ENCODE data around the gene GMPR. TPM values are rescaled to one million over a fixed set of nuclear protein-coding genes. Genes with fewer than 3 reads are reported as not detected.
A peak's percentile ranks its signal among the peaks of the same experiment; 100 is the strongest.

The GMPR gene
- total and polyA plus RNA-seq, 9 donors: 27.0 to 66.6 (median 51.6) TPM

DNA sequence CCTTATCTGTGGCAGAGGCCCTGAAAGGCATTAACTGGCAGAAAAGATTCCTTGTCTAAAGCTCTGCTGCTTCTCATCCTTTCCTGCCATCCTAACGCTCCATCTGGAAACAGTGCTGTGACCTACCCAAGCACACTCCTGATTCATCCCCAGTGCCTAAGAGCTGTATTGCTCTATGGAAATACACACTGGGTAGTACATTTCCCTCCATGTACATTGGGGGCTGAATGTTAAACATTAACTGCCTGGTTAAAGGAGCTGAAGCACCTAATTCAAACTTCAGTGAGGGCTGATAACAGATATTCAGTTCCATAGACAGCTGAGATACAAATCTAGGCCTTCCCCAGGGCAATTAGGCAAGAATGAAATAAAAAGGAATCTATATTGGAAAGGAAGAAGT is 36.7 kb upstream of the GMPR start:
- no peak for DNase-seq
- Histone ChIP-seq H3K27me3 (ENCODE audit: control insufficient read depth, insufficient read depth, low read length) (peaks cover 2% of the 10 kb centered on the region), H3K4me1 (ENCODE audit: control insufficient read depth, insufficient read depth, low read length) (peaks cover 29% of the 10 kb centered on the region), H3K36me3 (ENCODE audit: control insufficient read depth, insufficient read depth, low read length) (no peaks in the 10 kb centered on the region), H3K9me3 (replicated peaks; ENCODE audit: control insufficient read depth, low read depth, low read length) (no peaks in the 10 kb centered on the region), H3K27ac (ENCODE audit: low read length) (no peak overlapping the region), H3K4me3 (ENCODE audit: low read length) (no peak overlapping the region)
- no CpG with 5 or more reads among the region's 1 CpG for WGBS (ENCODE audit: insufficient coverage)

DNA sequence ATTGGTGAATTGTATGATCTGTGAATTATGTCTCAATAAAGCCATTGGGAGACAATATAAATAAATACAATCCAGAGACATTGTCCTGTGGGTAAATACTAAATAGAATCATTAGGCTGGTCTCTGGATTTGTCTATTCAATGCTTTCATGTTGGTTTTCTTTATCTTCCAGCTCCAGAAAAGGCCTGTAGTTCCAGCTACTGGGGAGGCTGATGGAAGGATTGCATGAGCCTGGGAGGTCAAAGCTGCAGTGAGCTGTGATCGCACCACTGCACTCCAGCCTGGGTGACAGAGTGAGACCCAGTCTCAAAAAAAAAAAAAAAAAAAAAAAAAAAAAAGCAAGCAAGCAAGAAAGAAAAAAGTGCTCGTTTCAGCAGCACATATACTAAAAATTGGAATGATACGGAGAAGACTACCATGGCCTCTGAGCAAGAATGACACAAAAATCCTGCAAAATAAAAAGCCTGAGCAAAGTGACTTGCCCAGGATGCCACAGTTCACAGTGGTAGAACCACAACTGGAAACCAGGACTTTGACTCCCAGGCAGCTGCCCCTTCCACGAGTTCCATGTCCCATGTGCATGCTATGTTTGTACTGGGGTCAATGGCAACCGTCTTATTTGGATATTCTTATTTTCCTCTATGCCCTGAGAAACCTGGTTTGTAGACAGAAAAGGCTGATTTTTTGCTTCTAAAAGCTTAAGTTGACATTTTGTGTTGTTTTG is 33.6 kb upstream of the GMPR start:
- H3K4me1 ChIP-seq (ENCODE audit: control insufficient read depth, insufficient read depth, low read length): peaks cover 26% of the 10 kb centered on the region
- peaks cover 2% of the 10 kb centered on the region for H3K27me3 ChIP-seq (ENCODE audit: control insufficient read depth, insufficient read depth, low read length)
- H3K9me3 ChIP-seq (replicated peaks; ENCODE audit: control insufficient read depth, low read depth, low read length): no peaks in the 10 kb centered on the region
- 54% methylated on average over 3 of the region's 5 CpGs for WGBS (ENCODE audit: insufficient coverage)
- no peaks in the 10 kb centered on the region for H3K36me3 ChIP-seq (ENCODE audit: control insufficient read depth, insufficient read depth, low read length)
- H3K4me3 ChIP-seq (ENCODE audit: low read length): no peak overlapping the region
- no peak for DNase-seq
- peak overlapping the region; percentile 68 for H3K27ac ChIP-seq (ENCODE audit: low read length)

DNA sequence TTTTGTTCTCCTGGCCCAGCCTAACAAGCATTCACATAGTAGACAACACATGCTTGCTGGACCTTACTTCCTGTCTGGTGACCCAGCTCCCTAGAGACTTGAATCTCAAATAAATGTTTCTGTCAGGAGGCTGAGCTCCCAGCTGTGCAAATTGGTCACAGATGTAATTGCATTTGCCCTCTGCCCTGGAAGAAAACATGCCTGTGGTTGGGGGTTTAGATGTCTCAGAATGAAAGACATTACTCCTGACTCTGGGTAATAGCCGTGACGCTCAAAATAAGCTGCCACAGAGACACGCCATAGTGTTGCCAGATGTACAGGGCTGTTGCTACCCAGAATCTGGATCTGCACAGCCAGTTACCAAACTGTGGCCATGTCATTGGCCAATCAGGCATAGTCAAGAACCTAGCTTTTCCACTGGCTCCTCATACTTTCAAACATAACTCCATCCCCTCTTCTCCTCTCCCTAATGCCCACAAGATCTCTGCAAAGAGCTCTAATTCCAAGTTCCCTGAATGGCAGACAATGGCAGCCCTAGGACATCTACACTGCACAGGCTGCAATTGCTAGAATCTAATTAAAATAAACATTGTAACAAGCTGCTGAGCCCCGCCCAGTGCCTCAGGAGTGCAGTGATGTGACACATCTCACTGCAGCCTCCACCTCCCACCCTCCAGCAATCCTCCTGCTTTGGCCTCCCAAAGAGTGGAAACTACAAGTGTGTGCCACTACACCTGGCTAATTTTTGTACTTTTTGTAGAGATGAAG is 32.8 kb upstream of the GMPR start:
- Histone ChIP-seq H3K36me3 (ENCODE audit: control insufficient read depth, insufficient read depth, low read length) (no peaks in the 10 kb centered on the region), H3K27me3 (ENCODE audit: control insufficient read depth, insufficient read depth, low read length) (no peaks in the 10 kb centered on the region), H3K4me1 (ENCODE audit: control insufficient read depth, insufficient read depth, low read length) (peaks cover 19% of the 10 kb centered on the region), H3K4me3 (ENCODE audit: low read length) (no peak overlapping the region), H3K9me3 (replicated peaks; ENCODE audit: control insufficient read depth, low read depth, low read length) (no peaks in the 10 kb centered on the region), H3K27ac (ENCODE audit: low read length) (peak overlapping the region; percentile 68)
- peak; percentile 88 for DNase-seq
- 56% methylated on average over 3 of the region's 4 CpGs for WGBS (ENCODE audit: insufficient coverage)

DNA sequence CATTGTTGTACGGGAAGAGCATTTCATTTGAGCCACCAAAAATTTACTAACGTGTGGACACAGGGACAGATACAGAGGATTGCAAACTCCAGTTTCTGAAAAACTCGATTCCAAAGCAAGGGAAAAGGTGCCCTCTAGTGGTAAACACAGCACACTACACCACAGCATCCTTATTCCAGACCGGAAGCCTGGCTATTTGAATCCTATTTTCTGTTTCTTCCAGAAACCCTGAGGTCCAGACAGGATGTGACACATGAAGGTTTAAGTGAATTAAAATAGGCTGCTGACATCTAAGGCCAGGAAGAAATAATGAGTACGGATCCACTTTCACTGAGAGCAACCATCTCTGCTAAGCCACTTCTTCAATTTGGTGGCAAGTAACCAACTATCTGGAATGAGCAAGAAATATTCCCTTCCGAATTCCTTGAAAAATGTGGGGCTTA is 31.8 kb upstream of the GMPR start:
- Histone ChIP-seq H3K4me1 (ENCODE audit: control insufficient read depth, insufficient read depth, low read length) (peaks cover 14% of the 10 kb centered on the region), H3K4me3 (ENCODE audit: low read length) (no peak overlapping the region), H3K27me3 (ENCODE audit: control insufficient read depth, insufficient read depth, low read length) (no peaks in the 10 kb centered on the region), H3K9me3 (replicated peaks; ENCODE audit: control insufficient read depth, low read depth, low read length) (no peaks in the 10 kb centered on the region), H3K27ac (ENCODE audit: low read length) (peak overlapping the region; percentile 51), H3K36me3 (ENCODE audit: control insufficient read depth, insufficient read depth, low read length) (no peaks in the 10 kb centered on the region)
- DNase-seq: peak; percentile 93
- WGBS (ENCODE audit: insufficient coverage): 0% methylated on average over 1 of the region's 6 CpGs

DNA sequence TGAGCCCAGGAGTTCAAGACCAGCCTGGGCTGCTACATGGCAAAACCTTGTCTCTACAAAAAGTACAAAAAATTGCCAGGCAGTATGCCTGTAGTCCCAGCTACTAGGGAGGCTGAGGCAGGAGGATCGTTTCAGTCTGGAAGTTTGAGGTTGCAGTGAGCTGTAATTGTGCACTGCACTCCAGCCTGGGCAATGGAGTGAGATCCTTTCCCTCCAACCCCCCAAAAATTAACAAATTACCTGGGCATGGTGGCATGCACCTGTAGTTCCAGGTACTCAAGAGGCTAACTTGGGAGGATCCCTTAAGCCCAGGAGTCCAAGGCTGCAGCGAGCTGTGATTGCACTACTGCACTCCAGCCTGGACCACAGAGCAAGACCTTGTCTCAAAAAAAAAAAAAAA is 29.4 kb upstream of the GMPR start:
- H3K9me3 ChIP-seq (replicated peaks; ENCODE audit: control insufficient read depth, low read depth, low read length): no peaks in the 10 kb centered on the region
- no peaks in the 10 kb centered on the region for H3K27me3 ChIP-seq (ENCODE audit: control insufficient read depth, insufficient read depth, low read length)
- no peak for DNase-seq
- H3K36me3 ChIP-seq (ENCODE audit: control insufficient read depth, insufficient read depth, low read length): no peaks in the 10 kb centered on the region
- no CpG with 5 or more reads among the region's 2 CpGs for WGBS (ENCODE audit: insufficient coverage)
- H3K4me3 ChIP-seq (ENCODE audit: low read length): no peak overlapping the region
- peaks cover 14% of the 10 kb centered on the region for H3K4me1 ChIP-seq (ENCODE audit: control insufficient read depth, insufficient read depth, low read length)
- H3K27ac ChIP-seq (ENCODE audit: low read length): no peak overlapping the region

DNA sequence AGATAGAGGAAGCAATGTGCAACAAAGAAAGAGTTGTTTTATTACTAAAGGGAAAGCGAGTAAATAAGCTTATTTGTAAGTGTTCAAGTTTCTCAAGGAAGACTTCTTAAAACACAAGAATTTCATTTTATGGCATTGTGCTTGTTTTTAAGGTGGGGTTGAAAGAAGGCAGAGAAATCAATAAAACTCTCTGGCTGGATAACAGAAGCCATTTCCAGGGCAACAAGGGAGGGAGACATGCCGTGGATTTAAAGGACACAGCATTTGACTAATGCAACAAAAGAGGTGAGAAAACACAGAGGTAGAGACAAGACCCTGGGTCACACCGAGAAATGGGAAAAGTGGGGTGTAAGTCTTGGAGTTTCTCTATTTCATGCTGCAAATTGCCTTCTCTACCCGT is 28.8 kb upstream of the GMPR start:
- Histone ChIP-seq H3K27ac (ENCODE audit: low read length) (no peak overlapping the region), H3K36me3 (ENCODE audit: control insufficient read depth, insufficient read depth, low read length) (no peaks in the 10 kb centered on the region), H3K27me3 (ENCODE audit: control insufficient read depth, insufficient read depth, low read length) (no peaks in the 10 kb centered on the region), H3K9me3 (replicated peaks; ENCODE audit: control insufficient read depth, low read depth, low read length) (no peaks in the 10 kb centered on the region), H3K4me1 (ENCODE audit: control insufficient read depth, insufficient read depth, low read length) (peaks cover 14% of the 10 kb centered on the region), H3K4me3 (ENCODE audit: low read length) (no peak overlapping the region)
- no peak for DNase-seq
- 19% methylated on average over 2 of the region's 4 CpGs for WGBS (ENCODE audit: insufficient coverage)

DNA sequence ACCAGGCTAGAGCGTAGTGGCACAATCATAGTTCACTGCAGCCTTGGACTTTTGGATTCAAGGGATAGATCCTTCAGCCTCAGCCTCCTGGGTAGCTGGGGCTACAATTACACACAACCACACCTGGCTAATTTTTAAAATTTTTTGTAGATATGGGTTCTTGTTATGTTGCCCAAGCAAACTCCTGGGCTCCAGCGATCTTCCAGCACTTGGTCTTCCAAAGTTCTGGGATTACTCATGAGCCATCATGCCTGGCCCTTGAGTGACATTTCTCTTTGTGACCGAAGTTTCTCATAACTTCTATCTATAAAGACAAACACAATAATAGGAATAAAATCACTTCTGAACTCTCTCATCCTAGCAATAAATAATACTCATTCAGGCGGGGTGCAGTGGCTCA is 26.1 kb upstream of the GMPR start:
- 94% methylated on average over 2 of the region's 4 CpGs for WGBS (ENCODE audit: insufficient coverage)
- DNase-seq: no peak
- H3K27me3 ChIP-seq (ENCODE audit: control insufficient read depth, insufficient read depth, low read length): peaks cover 3% of the 10 kb centered on the region
- H3K27ac ChIP-seq (ENCODE audit: low read length): no peak overlapping the region
- no peaks in the 10 kb centered on the region for H3K36me3 ChIP-seq (ENCODE audit: control insufficient read depth, insufficient read depth, low read length)
- H3K4me1 ChIP-seq (ENCODE audit: control insufficient read depth, insufficient read depth, low read length): peaks cover 8% of the 10 kb centered on the region
- no peak overlapping the region for H3K4me3 ChIP-seq (ENCODE audit: low read length)
- H3K9me3 ChIP-seq (replicated peaks; ENCODE audit: control insufficient read depth, low read depth, low read length): no peaks in the 10 kb centered on the region

DNA sequence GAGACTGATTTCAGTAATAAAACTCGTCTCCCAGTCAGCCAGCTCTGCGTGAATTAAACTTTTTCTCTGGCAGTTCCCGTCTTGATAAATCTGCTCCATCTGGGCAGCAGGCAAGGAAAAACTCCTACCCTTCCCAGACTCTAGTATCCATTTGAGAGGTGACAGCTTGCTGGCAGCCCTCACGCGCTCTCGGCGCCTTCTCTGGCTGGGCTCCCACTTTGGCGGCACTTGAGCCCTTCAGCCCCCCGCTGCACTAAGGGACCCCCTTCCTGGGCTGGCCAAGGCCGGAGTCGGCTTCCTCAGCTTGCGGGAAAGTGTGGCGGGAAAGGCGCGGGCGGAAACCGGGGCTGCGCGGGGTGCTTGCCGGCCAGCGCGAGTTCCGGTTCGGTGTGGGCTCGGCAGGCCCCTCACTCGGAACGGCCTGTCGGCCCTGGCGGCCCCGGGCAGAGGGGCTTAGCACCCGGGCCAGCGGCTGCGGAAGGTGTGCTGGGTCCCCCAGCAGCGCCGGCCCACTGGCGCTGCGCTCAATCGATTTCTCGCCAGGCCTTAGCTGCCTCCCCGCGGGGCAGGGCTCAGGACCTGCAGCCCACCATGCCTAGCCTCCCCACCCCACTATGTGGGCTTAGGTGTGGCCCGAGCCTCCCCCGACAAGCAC is 21.8 kb upstream of the GMPR start:
- DNase-seq: peak; percentile 65
- WGBS (ENCODE audit: insufficient coverage): 21% methylated on average over 40 of the region's 43 CpGs
- H3K27me3 ChIP-seq (ENCODE audit: control insufficient read depth, insufficient read depth, low read length): peaks cover 3% of the 10 kb centered on the region
- no peak overlapping the region for H3K27ac ChIP-seq (ENCODE audit: low read length)
- H3K9me3 ChIP-seq (replicated peaks; ENCODE audit: control insufficient read depth, low read depth, low read length): no peaks in the 10 kb centered on the region
- no peaks in the 10 kb centered on the region for H3K36me3 ChIP-seq (ENCODE audit: control insufficient read depth, insufficient read depth, low read length)
- peak overlapping the region; percentile 12 for H3K4me3 ChIP-seq (ENCODE audit: low read length)
- H3K4me1 ChIP-seq (ENCODE audit: control insufficient read depth, insufficient read depth, low read length): peaks cover 8% of the 10 kb centered on the region

DNA sequence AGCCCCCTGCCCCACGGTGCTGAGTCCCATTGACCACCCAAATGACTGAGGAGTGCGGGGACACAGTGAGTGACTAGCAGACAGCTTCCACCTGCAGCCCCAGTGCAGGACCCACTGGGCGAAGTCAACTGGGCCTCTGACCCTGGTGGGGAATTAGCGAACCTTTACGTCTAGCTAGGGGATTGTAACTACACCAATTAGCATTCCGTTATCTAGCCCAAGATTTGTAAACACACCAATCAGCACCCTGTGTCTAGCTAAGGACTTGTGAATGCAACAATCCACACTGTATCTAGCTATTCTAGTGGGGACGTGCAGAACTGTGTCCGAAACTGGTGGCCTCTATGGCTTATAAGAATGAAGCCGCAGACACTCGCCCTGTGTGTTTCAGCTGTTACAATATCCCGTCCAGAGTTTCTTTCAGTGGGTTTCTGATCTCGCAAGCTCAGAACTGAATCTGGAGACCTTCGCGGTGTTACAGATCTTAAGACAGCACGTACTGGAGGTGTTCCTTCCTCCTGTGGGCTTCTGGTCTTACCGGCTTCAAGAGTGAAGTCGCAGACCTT is 21.1 kb upstream of the GMPR start:
- 87% methylated on average over 10 of the region's 17 CpGs for WGBS (ENCODE audit: insufficient coverage)
- DNase-seq: no peak
- no peaks in the 10 kb centered on the region for H3K36me3 ChIP-seq (ENCODE audit: control insufficient read depth, insufficient read depth, low read length)
- H3K27ac ChIP-seq (ENCODE audit: low read length): no peak overlapping the region
- peaks cover 3% of the 10 kb centered on the region for H3K27me3 ChIP-seq (ENCODE audit: control insufficient read depth, insufficient read depth, low read length)
- no peaks in the 10 kb centered on the region for H3K9me3 ChIP-seq (replicated peaks; ENCODE audit: control insufficient read depth, low read depth, low read length)
- H3K4me3 ChIP-seq (ENCODE audit: low read length): no peak overlapping the region
- peaks cover 8% of the 10 kb centered on the region for H3K4me1 ChIP-seq (ENCODE audit: control insufficient read depth, insufficient read depth, low read length)

DNA sequence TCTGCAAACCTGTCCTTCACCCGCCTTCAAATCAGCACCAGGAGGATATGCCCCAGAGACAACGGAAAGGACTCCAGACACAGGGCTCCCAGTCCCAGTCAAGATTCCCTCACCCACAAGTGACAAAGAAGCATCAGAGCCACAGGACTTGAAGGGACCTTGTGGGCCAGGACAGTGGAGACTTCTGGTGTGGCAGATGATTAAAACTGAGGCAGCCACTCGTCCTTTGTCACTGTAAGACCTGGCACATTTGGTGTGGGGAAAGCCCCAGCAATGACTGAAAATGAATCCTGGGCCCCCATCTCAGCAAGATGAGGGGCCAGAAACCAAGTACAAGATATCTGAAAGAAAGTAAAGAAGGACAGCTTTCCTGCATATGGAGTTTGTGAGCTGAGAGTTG is 15.6 kb upstream of the GMPR start:
- H3K27me3 ChIP-seq (ENCODE audit: control insufficient read depth, insufficient read depth, low read length): no peaks in the 10 kb centered on the region
- H3K4me3 ChIP-seq (ENCODE audit: low read length): no peak overlapping the region
- no peaks in the 10 kb centered on the region for H3K36me3 ChIP-seq (ENCODE audit: control insufficient read depth, insufficient read depth, low read length)
- H3K9me3 ChIP-seq (replicated peaks; ENCODE audit: control insufficient read depth, low read depth, low read length): no peaks in the 10 kb centered on the region
- DNase-seq: no peak
- no peaks in the 10 kb centered on the region for H3K4me1 ChIP-seq (ENCODE audit: control insufficient read depth, insufficient read depth, low read length)
- WGBS (ENCODE audit: insufficient coverage): 67% methylated on average over 1 of the region's 3 CpGs
- no peak overlapping the region for H3K27ac ChIP-seq (ENCODE audit: low read length)

All from muscle of leg (tissue), 11 donors.